ENCODE measurements around the gene PHF24.

- no peak for TF ChIP-seq EP300 (IDR thresholded peaks at IDR 0.05)
- TF ChIP-seq, protein P1, sequence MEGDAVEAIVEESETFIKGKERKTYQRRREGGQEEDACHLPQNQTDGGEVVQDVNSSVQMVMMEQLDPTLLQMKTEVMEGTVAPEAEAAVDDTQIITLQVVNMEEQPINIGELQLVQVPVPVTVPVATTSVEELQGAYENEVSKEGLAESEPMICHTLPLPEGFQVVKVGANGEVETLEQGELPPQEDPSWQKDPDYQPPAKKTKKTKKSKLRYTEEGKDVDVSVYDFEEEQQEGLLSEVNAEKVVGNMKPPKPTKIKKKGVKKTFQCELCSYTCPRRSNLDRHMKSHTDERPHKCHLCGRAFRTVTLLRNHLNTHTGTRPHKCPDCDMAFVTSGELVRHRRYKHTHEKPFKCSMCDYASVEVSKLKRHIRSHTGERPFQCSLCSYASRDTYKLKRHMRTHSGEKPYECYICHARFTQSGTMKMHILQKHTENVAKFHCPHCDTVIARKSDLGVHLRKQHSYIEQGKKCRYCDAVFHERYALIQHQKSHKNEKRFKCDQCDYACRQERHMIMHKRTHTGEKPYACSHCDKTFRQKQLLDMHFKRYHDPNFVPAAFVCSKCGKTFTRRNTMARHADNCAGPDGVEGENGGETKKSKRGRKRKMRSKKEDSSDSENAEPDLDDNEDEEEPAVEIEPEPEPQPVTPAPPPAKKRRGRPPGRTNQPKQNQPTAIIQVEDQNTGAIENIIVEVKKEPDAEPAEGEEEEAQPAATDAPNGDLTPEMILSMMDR (IDR thresholded peaks at IDR 0.05), result no peak
Observed at GRCh38 chr9:34927061-34927460, 31.0 kb upstream of the PHF24 start.
